Ovary (tissue), 9 donors: ENCODE measurements around the gene COX6A2. TPM values are rescaled to one million over a fixed set of nuclear protein-coding genes. Genes with fewer than 3 reads are reported as not detected.

Experiments used
- DNase-seq, 5 donors: peaks; one replicate each; pipeline ENCODE4 v3.0.0-alpha.2; 2019 to 2020
- H3K27ac ChIP-seq, 2 donors: fragments of 200-600 bp; one replicate each; pipeline versions ENCODE4 v1.5.1 to v1.8.0; 2019 to 2022
- H3K27me3 ChIP-seq: fragments of 200-600 bp; one replicate; pipeline ENCODE4 v1.8.0; 2022
- H3K36me3 ChIP-seq: fragments of 200-600 bp; sonication (generic); one replicate; pipeline ENCODE4 v1.5.1; 2019
- H3K4me1 ChIP-seq: one replicate; pipeline ENCODE4 v1.8.1; 2013; ENCODE audit warnings: mild to moderate bottlenecking, moderate library complexity; ENCODE audit not compliant: insufficient read depth
- H3K4me3 ChIP-seq: fragments of 200-600 bp; sonication (generic); one replicate; pipeline ENCODE4 v1.5.1; 2017
- H3K9me3 ChIP-seq, 2 donors: fragments of 200-600 bp in 1 of 2; sonication (generic) in 1 of 2; one replicate each; pipeline versions ENCODE4 v1.5.1 to v1.8.1; 2013 to 2019; ENCODE audit warnings: mild to moderate bottlenecking in 1 of 2, moderate library complexity in 1 of 2
- EP300 ChIP-seq: sonication (generic); formaldehyde crosslinking; IDR thresholded peaks from one replicate; pipeline ENCODE4 v1.6.1; 2017; ENCODE audit warnings: antibody characterized with exemption
- POLR2A ChIP-seq: fragments of 450-650 bp; IDR thresholded peaks from one replicate; pipeline ENCODE4 v1.6.1; 2017; ENCODE audit warnings: antibody characterized with exemption, mild to moderate bottlenecking, moderate library complexity
- WGBS, 3 donors: extraction: QIAGEN DNeasy Blood & Tissue Kit in 1 of 3; methylation state at CpG; one replicate each; pipeline versions ENCODE4 v1.1.5 to v1.1.7; 2013 to 2017; 5-methylcytosine and 5-hydroxymethylcytosine counted together
- intact Hi-C, 4 donors: fragments of 100-400 bp; cut with DNase I; formaldehyde crosslinking; loops; one replicate each; pipeline versions ENCODE4 v1.11.0 to v1.15.1; 2022 to 2023
- polyA plus RNA-seq, 2 donors: library from polyadenylated mRNA; stranded (reverse); fragments of 200-250 nt in 1 of 2; fragments of 350-450 nt in 1 of 2; fragmentation: Illumina TruSeq in 1 of 2; extraction: RNeasy Lipid Tissue Mini Kit (QIAGEN cat#74804) in 1 of 2; gene quantifications; one replicate each; pipeline ENCODE4 v1.2.3, GENCODE V29; 2013 to 2014
- total RNA-seq, 7 donors: library from RNA; depleted of rRNA in 2 of 7; stranded (reverse); fragments of >200 nt in 2 of 7; fragmentation: NEBNext Ultra II Directional in 3 of 7; extraction: Animal tissue kit (Norgen Biotek cat#: 25700) in 3 of 7; gene quantifications; one replicate each; pipeline versions ENCODE4 v1.1.0 to v1.2.4, GENCODE V29; 2016 to 2023
- TF ChIP-seq, protein P1 (sequence below), 3 donors: fragments of 450-650 bp in 2 of 3; fragments of 200-600 bp in 1 of 3; IDR thresholded peaks; one replicate each; pipeline versions ENCODE4 v1.5.1 to v1.8.0; 2016 to 2022; ENCODE audit warnings: antibody characterized with exemption in 3 of 3, mild to moderate bottlenecking in 1 of 3
- donor health status: DM: no; HTN: no; CAD: no; lungs with moderate emphysema.
- donor health status: DM: no; HTN: no; CAD: no.
- donor health status: Bipolar disorder and iron deficiency.
- donor health status: DM: yes; HTN: yes; CAD: no.
- donor health status: DM: no; HTN: no; CAD: no.
- donor health status: DM: yes; HTN: yes; CAD: no.

COX6A2 gene
- total and polyA plus RNA-seq, 9 donors, result 1.2 TPM; not detected in 8

- no peak for TF ChIP-seq POLR2A
- WGBS, 3 donors, result 87 to 89% (median 88%) methylated on average over 12 of the region's 12 CpGs
- Histone ChIP-seq H3K4me3 (no peak overlapping the region), H3K27me3 (no peaks in the 10 kb centered on the region), H3K27ac (no peak overlapping the region), H3K36me3 (no peaks in the 10 kb centered on the region), H3K9me3 (no peaks in the 10 kb centered on the region), H3K4me1 (peaks cover 6% of the 10 kb centered on the region)
- no peak for DNase-seq
- intact Hi-C loops, result no loop called here
Measured at GRCh38 chr16:31474773-31475738, 46.9 kb upstream of the COX6A2 start.

GRCh38 chr16:31474173-31474714 lies 46.1 kb upstream of the COX6A2 start:
- 73 to 78% (median 75%) methylated on average over 12 of the region's 12 CpGs for WGBS, 3 donors
- no peak for DNase-seq
- Histone ChIP-seq H3K27me3 (no peaks in the 10 kb centered on the region), H3K4me1 (peaks cover 6% of the 10 kb centered on the region), H3K27ac (no peak overlapping the region), H3K9me3 (no peaks in the 10 kb centered on the region), H3K36me3 (no peaks in the 10 kb centered on the region), H3K4me3 (no peak overlapping the region)
- TF ChIP-seq EP300 (no peak), POLR2A (no peak)
- TF ChIP-seq, protein P1, sequence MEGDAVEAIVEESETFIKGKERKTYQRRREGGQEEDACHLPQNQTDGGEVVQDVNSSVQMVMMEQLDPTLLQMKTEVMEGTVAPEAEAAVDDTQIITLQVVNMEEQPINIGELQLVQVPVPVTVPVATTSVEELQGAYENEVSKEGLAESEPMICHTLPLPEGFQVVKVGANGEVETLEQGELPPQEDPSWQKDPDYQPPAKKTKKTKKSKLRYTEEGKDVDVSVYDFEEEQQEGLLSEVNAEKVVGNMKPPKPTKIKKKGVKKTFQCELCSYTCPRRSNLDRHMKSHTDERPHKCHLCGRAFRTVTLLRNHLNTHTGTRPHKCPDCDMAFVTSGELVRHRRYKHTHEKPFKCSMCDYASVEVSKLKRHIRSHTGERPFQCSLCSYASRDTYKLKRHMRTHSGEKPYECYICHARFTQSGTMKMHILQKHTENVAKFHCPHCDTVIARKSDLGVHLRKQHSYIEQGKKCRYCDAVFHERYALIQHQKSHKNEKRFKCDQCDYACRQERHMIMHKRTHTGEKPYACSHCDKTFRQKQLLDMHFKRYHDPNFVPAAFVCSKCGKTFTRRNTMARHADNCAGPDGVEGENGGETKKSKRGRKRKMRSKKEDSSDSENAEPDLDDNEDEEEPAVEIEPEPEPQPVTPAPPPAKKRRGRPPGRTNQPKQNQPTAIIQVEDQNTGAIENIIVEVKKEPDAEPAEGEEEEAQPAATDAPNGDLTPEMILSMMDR (IDR thresholded peaks at IDR 0.05), result no peak
- intact Hi-C loops, result no loop called here

- peak overlapping the region; percentile 87 to 95 for H3K27ac ChIP-seq
- H3K9me3 ChIP-seq, result no peaks in the 10 kb centered on the region
- no peaks in the 10 kb centered on the region for H3K36me3 ChIP-seq
- TF ChIP-seq EP300 (no peak), POLR2A (no peak)
- TF ChIP-seq, protein P1 (IDR thresholded peaks at IDR 0.05), result no peak
- 78 to 82% (median 80%) methylated on average over 14 to 17 of the region's 17 CpGs for WGBS, 3 donors
- H3K4me3 ChIP-seq, result peak overlapping the region; percentile 13
- no peaks in the 10 kb centered on the region for H3K27me3 ChIP-seq
- intact Hi-C loops, result no loop called here
- H3K4me1 ChIP-seq, result peaks cover 6% of the 10 kb centered on the region
- peak in 3 of 5 donors; percentile 40 to 68 (median 64) for DNase-seq
Measured at GRCh38 chr16:31473264-31473984, 45.3 kb upstream of the COX6A2 start.

DNA sequence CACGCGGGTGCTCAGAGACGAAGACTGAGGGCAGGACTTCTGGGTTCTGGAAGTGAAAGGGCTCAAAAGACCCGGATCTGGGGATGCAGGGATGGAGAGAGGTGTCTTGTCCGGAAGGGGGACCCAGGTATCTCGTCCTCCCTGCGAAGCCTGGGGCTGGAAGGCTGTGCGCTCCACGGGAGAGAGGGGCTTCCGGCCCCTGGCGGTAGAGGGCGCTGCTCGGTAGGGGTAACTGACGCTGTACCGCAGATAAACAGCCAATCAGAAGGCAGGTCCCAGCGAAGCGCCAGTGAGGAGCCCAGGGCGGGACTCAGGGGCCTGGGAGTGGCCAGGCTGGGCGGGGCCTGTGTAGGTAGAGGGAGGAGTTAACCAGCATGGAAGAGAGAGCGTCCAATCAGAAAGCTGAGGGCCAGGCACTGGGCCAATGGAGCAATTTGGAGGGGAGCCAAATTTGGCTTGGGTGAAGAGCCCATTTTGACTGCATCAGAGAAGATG lies 44.6 kb upstream of the COX6A2 start:
- TF ChIP-seq EP300 (no peak), POLR2A (peak; percentile 39)
- TF ChIP-seq, protein P1 (IDR thresholded peaks at IDR 0.05), result peak; percentile 59 to 84 (median 59)
- intact Hi-C loops, result no loop called here
- Histone ChIP-seq H3K36me3 (no peaks in the 10 kb centered on the region), H3K9me3 (no peaks in the 10 kb centered on the region), H3K27me3 (no peaks in the 10 kb centered on the region), H3K27ac (peak overlapping the region; percentile 87 to 95), H3K4me3 (peak overlapping the region; percentile 61), H3K4me1 (peaks cover 6% of the 10 kb centered on the region)
- DNase-seq, result peak; percentile 95 to 97 (median 97)
- WGBS, 3 donors, result 10 to 12% (median 11%) methylated on average over 20 of the region's 20 CpGs
